Activated CD4-positive, CD25-positive, alpha-beta regulatory T cell treated with anti-CD3 and anti-CD28 coated beads, Interleukin-2, amount 50 U/mL, for 72 hours (primary cell): ENCODE measurements around the gene RAX.

Experiments
- DNase-seq: peaks from one replicate; pipeline ENCODE4 v3.0.0; 2021

RAX gene

GRCh38 chr18:59272891-59273758 lies at the start of gene RAX:
Gene RAX, minus strand, starts transcription at chr18:59273454. Its CDS starts 248 bp downstream, at chr18:59273206.
- no peak for DNase-seq

GRCh38 chr18:59318460-59319050 lies 45.3 kb upstream of the RAX start, which contains the start of gene CPLX4:
Gene CPLX4, minus strand, starts transcription at chr18:59318649. Its CDS starts 187 bp downstream, at chr18:59318462.
- DNase-seq = no peak

GRCh38 chr18:59311631-59312030 lies 38.4 kb upstream of the RAX start:
- DNase-seq = no peak

GRCh38 chr18:59308938-59309260 lies 35.6 kb upstream of the RAX start:
- DNase-seq = no peak

- DNase-seq = peak; percentile 79
These were observed 35.1 kb upstream of the RAX start for GRCh38 chr18:59308248-59308937.

GRCh38 chr18:59306640-59307039 lies 33.4 kb upstream of the RAX start:
- DNase-seq = no peak

- no peak for DNase-seq
These were observed 32.0 kb upstream of the RAX start for GRCh38 chr18:59305295-59305694.

GRCh38 chr18:59303656-59304195 lies 30.5 kb upstream of the RAX start:
- no peak for DNase-seq

- DNase-seq = no peak
These were observed 29.8 kb upstream of the RAX start for GRCh38 chr18:59303006-59303405.

GRCh38 chr18:59301929-59302328 lies 28.7 kb upstream of the RAX start:
- DNase-seq = no peak

GRCh38 chr18:59300676-59301285 lies 27.5 kb upstream of the RAX start:
- DNase-seq = no peak

GRCh38 chr18:59298871-59299270 lies 25.6 kb upstream of the RAX start:
- DNase-seq = no peak

- DNase-seq = no peak
These were observed 20.1 kb upstream of the RAX start for GRCh38 chr18:59293317-59293716.

- DNase-seq = no peak
These were observed 13.1 kb upstream of the RAX start for GRCh38 chr18:59286341-59286740.

- DNase-seq = no peak
These were observed 9.1 kb upstream of the RAX start for GRCh38 chr18:59282341-59282740.

GRCh38 chr18:59279722-59280121 lies 6.5 kb upstream of the RAX start:
- DNase-seq = no peak

GRCh38 chr18:59279193-59279592 lies 5.9 kb upstream of the RAX start:
- no peak for DNase-seq

- DNase-seq = no peak
These were observed 5.5 kb upstream of the RAX start for GRCh38 chr18:59278793-59279192.

GRCh38 chr18:59276047-59276446 lies 2.8 kb upstream of the RAX start:
- DNase-seq = no peak

GRCh38 chr18:59275406-59275949 lies 2.2 kb upstream of the RAX start:
- DNase-seq = no peak

- no peak for DNase-seq
These were observed 1.3 kb upstream of the RAX start for GRCh38 chr18:59274533-59274928.

GRCh38 chr18:59273759-59274532 lies 692 bp upstream of the RAX start:
- DNase-seq = no peak
